ENCODE results near the gene CA6. TPM values are rescaled to one million over a fixed set of nuclear protein-coding genes. Genes with fewer than 3 reads are reported as not detected.
"Not testable (repeated sequence)": the region's sequence is repeated elsewhere in the genome, so short reads cannot be mapped to it uniquely, and the experiment has no call there.

CA6 gene
- polyA plus RNA-seq, 4 donors: 0.06 to 0.26 (median 0.16) TPM; not detected in 1

GRCh38 chr1:9004031-9004699, 58.5 kb downstream of the CA6 start:
- no peak for DNase-seq (ENCODE audit: low read depth in 4 of 4, low spot score in 2 of 4)

- DNase-seq (ENCODE audit: low read depth in 4 of 4, low spot score in 2 of 4): peak in 3 of 4 donors; percentile 52 to 65 (median 53)
Measured at GRCh38 chr1:9004700-9005394, 59.2 kb downstream of the CA6 start.

- DNase-seq (ENCODE audit: low read depth in 4 of 4, low spot score in 2 of 4): no peak
Measured at GRCh38 chr1:9005395-9005708, 59.7 kb downstream of the CA6 start.

- no peak for DNase-seq (ENCODE audit: low read depth in 4 of 4, low spot score in 2 of 4)
Measured at GRCh38 chr1:9006956-9007615, 61.4 kb downstream of the CA6 start.

- DNase-seq (ENCODE audit: low read depth in 4 of 4, low spot score in 2 of 4): no peak
Measured at GRCh38 chr1:9008236-9008635, 62.6 kb downstream of the CA6 start.

GRCh38 chr1:9009438-9010370, 64.0 kb downstream of the CA6 start:
- DNase-seq (ENCODE audit: low read depth in 4 of 4, low spot score in 2 of 4): no peak

- no peak for DNase-seq (ENCODE audit: low read depth in 4 of 4, low spot score in 2 of 4)
Measured at GRCh38 chr1:9010781-9011323, 65.2 kb downstream of the CA6 start.

DNA sequence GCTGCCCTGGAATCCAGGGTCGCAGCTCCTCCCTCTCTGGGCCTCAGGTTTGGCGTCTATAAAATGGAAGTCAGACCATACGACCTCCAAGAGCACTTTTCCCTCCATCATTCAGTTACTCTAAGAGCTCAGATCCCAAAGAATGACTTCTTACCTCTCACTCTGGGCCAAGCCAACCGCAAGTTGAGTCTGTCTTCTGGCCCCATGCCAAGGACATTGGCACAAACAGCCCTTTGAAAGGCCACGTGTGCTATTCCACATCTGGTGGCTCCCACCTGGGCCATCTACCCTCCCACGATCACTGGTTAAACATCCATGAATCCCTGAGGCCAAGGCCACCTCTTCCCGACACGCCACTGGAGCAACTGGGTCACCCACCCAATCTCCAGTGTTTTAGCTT, 68.2 kb downstream of the CA6 start:
- no peak for DNase-seq (ENCODE audit: low read depth in 4 of 4, low spot score in 2 of 4)

DNA sequence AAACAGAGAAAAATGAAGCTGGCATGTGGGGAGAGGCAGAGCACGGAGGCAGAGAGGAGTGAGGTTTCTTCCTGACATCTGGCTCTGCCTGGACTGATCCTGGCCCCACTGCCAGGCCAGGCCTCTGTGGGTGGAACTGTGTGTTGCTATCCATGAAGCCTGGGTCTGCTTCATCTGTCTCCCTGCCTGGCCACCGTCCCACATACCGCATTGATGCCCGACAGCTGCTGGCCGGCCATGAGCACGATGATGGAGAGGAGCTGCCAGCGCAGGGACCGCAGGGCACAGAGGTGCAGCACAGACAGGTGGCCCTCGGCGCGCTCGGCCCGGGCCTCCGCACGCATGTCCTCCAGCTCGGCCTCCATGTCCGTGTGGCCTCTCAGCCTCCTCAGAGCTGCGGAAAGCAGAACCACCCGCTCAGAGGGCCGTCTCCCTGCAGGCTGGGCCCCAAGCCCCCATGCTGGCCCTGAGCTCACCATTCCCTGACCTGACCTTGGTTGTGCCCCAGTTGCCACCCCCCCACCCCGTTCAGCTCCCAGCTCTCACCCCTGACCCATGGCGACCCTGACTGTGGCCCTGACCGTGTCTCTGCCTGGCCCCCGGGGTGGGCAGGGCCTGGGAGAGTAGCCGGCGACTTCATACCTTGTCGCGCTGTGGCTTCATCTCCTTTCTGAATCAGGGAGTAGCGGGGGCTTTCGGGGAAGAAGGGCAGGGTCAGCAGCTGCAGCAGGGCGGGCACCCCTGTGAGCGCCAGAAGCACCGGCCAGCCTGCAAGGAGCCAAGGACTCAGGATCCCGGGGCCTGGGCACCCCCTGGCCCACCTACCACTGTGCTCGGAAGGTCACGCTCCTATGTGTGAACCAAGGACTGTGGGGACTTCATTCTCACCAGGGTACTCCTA, 69.1 kb downstream of the CA6 start:
- no peak for DNase-seq (ENCODE audit: low read depth in 4 of 4, low spot score in 2 of 4)

GRCh38 chr1:9016455-9016854, 70.8 kb downstream of the CA6 start:
- DNase-seq (ENCODE audit: low read depth in 4 of 4, low spot score in 2 of 4): no peak

- DNase-seq (ENCODE audit: low read depth in 4 of 4, low spot score in 2 of 4): peak; percentile 23 to 63 (median 56)
Measured at GRCh38 chr1:9018333-9018732, 72.7 kb downstream of the CA6 start.

- DNase-seq (ENCODE audit: low read depth in 4 of 4, low spot score in 2 of 4): no peak
Measured at GRCh38 chr1:9019896-9020295, 74.2 kb downstream of the CA6 start.

- no peak for DNase-seq (ENCODE audit: low read depth in 4 of 4, low spot score in 2 of 4)
Measured at GRCh38 chr1:9020305-9020704, 74.6 kb downstream of the CA6 start.

GRCh38 chr1:9022026-9022738, 76.5 kb downstream of the CA6 start:
- not testable (repeated sequence) for DNase-seq (ENCODE audit: low read depth in 4 of 4, low spot score in 2 of 4)

- DNase-seq (ENCODE audit: low read depth in 4 of 4, low spot score in 2 of 4): no peak
Measured at GRCh38 chr1:9022773-9023172, 77.1 kb downstream of the CA6 start.
